Measurements from ENCODE around the gene KCNH4. TPM values are rescaled to one million over a fixed set of nuclear protein-coding genes. Genes with fewer than 3 reads are reported as not detected.

Gene KCNH4
- total and polyA plus RNA-seq, 9 of the 15 experiments (the other 6 are each of a cell fraction or from before 2014, with no cell fraction given) = 0.10 to 1.8 (median 0.50) TPM

- TF ChIP-seq, protein P1, sequence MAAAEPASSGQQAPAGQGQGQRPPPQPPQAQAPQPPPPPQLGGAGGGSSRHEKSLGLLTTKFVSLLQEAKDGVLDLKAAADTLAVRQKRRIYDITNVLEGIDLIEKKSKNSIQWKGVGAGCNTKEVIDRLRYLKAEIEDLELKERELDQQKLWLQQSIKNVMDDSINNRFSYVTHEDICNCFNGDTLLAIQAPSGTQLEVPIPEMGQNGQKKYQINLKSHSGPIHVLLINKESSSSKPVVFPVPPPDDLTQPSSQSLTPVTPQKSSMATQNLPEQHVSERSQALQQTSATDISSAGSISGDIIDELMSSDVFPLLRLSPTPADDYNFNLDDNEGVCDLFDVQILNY (CRISPR knock-in tag; IDR thresholded peaks at IDR 0.05) = no peak
- TF ChIP-seq ZNF584 (CRISPR knock-in tag; IDR thresholded peaks at IDR 0.05; ENCODE audit: low read depth) (no peak), TBP (optimal IDR thresholded peaks at IDR 0.05; ENCODE audit: low read depth, low read length) (peak; percentile 34), FOXP1 (CRISPR knock-in tag; IDR thresholded peaks at IDR 0.05) (no peak), HOMEZ (CRISPR knock-in tag; IDR thresholded peaks at IDR 0.05) (peak; percentile 77; the same call in 1 of the 2 replicates), ETS2 (tag; IDR thresholded peaks at IDR 0.05; ENCODE audit: borderline replicate concordance, poor library complexity, severe bottlenecking) (peak; percentile 54), BRF1 (IDR thresholded peaks at IDR 0.05; ENCODE audit: borderline replicate concordance, extremely low read depth, insufficient read length) (no peak), SAFB2 (IDR thresholded peaks at IDR 0.05; ENCODE audit: borderline replicate concordance, low read depth, low read length, severe bottlenecking) (no peak), NR2F6 (CRISPR knock-in tag; IDR thresholded peaks at IDR 0.05) (no peak), KLF6 (CRISPR knock-in tag; IDR thresholded peaks at IDR 0.05; ENCODE audit: borderline replicate concordance) (peak; percentile 47; the same call in 1 of the 2 replicates), ZNF699 (CRISPR knock-in tag; IDR thresholded peaks at IDR 0.05; ENCODE audit: insufficient replicate concordance) (no peak), FOSL1 (tag; conservative IDR thresholded peaks at IDR 0.05) (peak; percentile 4; the same call in 1 of the 2 replicates), FOS (IDR thresholded peaks at IDR 0.05; ENCODE audit: extremely low read depth, insufficient read length) (no peak), POLR2H (tag; IDR thresholded peaks at IDR 0.05; ENCODE audit: low read depth) (no peak), LARP7 (IDR thresholded peaks at IDR 0.05) (no peak), LCOR (CRISPR knock-in tag; IDR thresholded peaks at IDR 0.05) (peak; percentile 82), SMARCC2 (IDR thresholded peaks at IDR 0.05; ENCODE audit: low read depth) (no peak), SMARCA5 (IDR thresholded peaks at IDR 0.05) (no peak), NEUROD1 (IDR thresholded peaks at IDR 0.05; ENCODE audit: borderline replicate concordance, low read depth, low read length, partially characterized antibody) (no peak), ZNF175 (CRISPR knock-in tag; IDR thresholded peaks at IDR 0.05; ENCODE audit: low read depth) (no peak), JUND (IDR thresholded peaks at IDR 0.05; ENCODE audit: borderline replicate concordance, low read depth, low read length) (0 out of 2 replicates have a peak, but pooled peaks have one; percentile 22), JUND (tag; IDR thresholded peaks at IDR 0.05; ENCODE audit: borderline replicate concordance, low read depth, low read length) (no peak; the same call in 2 of the 3 replicates), PURB (CRISPR knock-in tag; IDR thresholded peaks at IDR 0.05; ENCODE audit: low read depth) (no peak), MCM3 (IDR thresholded peaks at IDR 0.05) (no peak), SREBF1 (IDR thresholded peaks at IDR 0.05; ENCODE audit: borderline replicate concordance, low read depth, low read length) (no peak), FUS (optimal IDR thresholded peaks at IDR 0.05; ENCODE audit: low read depth, low read length) (peak; percentile 84), ZC3H4 (CRISPR knock-in tag; IDR thresholded peaks at IDR 0.05; ENCODE audit: borderline replicate concordance) (no peak)
These were observed 3.1 kb upstream of the KCNH4 start (continued) for GRCh38 chr17:42183741-42184711.

Measured in K562 (cell line).